Tibial artery (tissue), 4 donors: ENCODE data around the gene MTG2.

Experiments
- DNase-seq, 2 donors: peaks; one replicate each; pipeline ENCODE4 v3.0.0-alpha.2; 2019
- H3K27ac ChIP-seq, 2 donors: fragments of 200-600 bp; sonication (generic) in 1 of 2; 1 replicate in 1 of 2; 2 replicates in 1 of 2; pipeline ENCODE4 v1.5.1; 2018 to 2019; ENCODE audit warnings: mild to moderate bottlenecking in 1 of 2
- H3K27me3 ChIP-seq, 2 donors: fragments of 200-600 bp; sonication (generic) in 1 of 2; one replicate each; pipeline versions ENCODE4 v1.5.1 to v1.6.0; 2016 to 2019
- H3K36me3 ChIP-seq, 3 donors: fragments of 200-600 bp; sonication (generic) in 2 of 3; one replicate each; pipeline ENCODE4 v1.5.1; 2016 to 2019; ENCODE audit warnings: mild to moderate bottlenecking in 2 of 3
- H3K4me1 ChIP-seq, 4 donors: fragments of 200-600 bp; sonication (generic) in 2 of 4; 1 replicate in 3 of 4; 2 replicates in 1 of 4; pipeline ENCODE4 v1.5.1; 2016 to 2019
- H3K4me3 ChIP-seq, 2 donors: fragments of 200-600 bp; sonication (generic) in 1 of 2; 1 replicate in 1 of 2; 2 replicates in 1 of 2; pipeline ENCODE4 v1.5.1; 2018 to 2019; ENCODE audit warnings: mild to moderate bottlenecking in 2 of 2
- H3K9me3 ChIP-seq, 3 donors: fragments of 200-600 bp; sonication (generic) in 1 of 3; one replicate each; pipeline ENCODE4 v1.5.1; 2016 to 2019
- intact Hi-C: fragments of 100-400 bp; cut with DNase I; formaldehyde crosslinking; loops from one replicate; pipeline ENCODE4 v1.15.0; 2023; ENCODE audit warnings: low total_unique reads
- TF ChIP-seq, protein P1 (sequence below), 2 experiments: fragments of 200-600 bp in 1 of 2; fragments of 450-650 bp in 1 of 2; IDR thresholded peaks; one replicate each; pipeline ENCODE4 v1.5.1; 2017 to 2019; ENCODE audit warnings: antibody characterized with exemption in 2 of 2, mild to moderate bottlenecking in 1 of 2, moderate library complexity in 1 of 2

Gene MTG2, protein sequence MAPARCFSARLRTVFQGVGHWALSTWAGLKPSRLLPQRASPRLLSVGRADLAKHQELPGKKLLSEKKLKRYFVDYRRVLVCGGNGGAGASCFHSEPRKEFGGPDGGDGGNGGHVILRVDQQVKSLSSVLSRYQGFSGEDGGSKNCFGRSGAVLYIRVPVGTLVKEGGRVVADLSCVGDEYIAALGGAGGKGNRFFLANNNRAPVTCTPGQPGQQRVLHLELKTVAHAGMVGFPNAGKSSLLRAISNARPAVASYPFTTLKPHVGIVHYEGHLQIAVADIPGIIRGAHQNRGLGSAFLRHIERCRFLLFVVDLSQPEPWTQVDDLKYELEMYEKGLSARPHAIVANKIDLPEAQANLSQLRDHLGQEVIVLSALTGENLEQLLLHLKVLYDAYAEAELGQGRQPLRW

DNA sequence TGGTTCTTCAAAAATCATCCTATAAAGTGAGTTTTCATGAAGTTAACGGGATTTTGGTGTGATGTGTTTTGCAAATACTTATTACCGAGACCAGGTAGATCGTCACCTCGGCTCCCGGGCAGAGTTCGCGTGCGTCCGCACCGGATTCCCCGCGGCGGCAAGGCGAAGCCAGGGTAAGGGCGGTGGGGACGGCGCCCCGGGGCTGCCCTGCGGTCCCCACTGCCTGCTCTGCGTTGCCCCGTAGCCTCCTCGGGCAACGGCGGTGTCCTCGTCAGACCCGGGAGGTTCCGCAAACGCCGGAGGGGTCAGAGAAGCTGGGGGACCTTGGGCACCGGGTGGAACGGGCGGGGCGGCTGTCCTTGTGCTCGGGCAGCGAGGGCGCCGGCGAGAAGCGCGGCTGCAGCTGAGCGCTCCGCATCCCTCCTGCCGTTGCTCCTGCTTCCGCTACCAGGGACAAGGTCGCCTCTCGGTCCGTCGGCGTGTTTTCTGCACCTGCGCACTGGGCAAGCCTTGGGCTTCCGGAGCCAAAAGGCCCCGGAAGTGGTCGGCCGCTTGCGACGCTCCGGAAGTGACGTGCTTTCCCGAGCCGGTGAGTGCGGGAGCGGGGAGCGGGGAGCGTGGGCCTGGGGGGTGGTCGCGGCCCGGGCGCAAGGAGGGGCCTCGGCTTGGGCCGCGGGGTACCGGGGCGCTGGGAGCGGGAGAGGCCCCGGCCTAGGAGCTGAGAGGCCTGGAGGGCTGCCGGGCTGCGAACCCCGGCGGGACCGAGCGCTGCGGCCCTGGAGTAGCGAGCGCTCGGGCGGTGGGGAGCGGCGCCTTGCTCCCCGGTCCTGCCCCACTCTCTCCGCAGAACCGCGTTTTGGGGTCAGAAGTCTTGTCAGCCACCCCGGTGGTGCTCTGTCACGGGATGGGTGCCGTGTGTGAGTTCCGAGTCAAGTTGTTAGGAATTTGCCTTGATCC lies at the start of gene MTG2:
TSS of gene MTG2 (plus strand) at position 560 of the 957 bp plus-strand sequence. CDS start 10,393 bp downstream, outside the sequence.
- Histone ChIP-seq H3K27me3 (no peaks in the 10 kb centered on the region), H3K9me3 (no peaks in the 10 kb centered on the region), H3K4me3 (peak within 1 kb of the TSS; percentile 93 to 94), H3K36me3 (peaks cover 0 to 17% (median 16%) of the 10 kb centered on the region in 3 donors), H3K27ac (peak within 1 kb of the TSS; percentile 83 to 97), H3K4me1 (peaks cover 0 to 32% (median 22%) of the 10 kb centered on the region in 4 donors)
- intact Hi-C loops: loop anchor here (10.0 kb wide), 1 partner anchor 52 kb away; the partner anchor contains the start of gene OSBPL2
- peak; percentile 91 to 96 for DNase-seq
- TF ChIP-seq, protein P1, sequence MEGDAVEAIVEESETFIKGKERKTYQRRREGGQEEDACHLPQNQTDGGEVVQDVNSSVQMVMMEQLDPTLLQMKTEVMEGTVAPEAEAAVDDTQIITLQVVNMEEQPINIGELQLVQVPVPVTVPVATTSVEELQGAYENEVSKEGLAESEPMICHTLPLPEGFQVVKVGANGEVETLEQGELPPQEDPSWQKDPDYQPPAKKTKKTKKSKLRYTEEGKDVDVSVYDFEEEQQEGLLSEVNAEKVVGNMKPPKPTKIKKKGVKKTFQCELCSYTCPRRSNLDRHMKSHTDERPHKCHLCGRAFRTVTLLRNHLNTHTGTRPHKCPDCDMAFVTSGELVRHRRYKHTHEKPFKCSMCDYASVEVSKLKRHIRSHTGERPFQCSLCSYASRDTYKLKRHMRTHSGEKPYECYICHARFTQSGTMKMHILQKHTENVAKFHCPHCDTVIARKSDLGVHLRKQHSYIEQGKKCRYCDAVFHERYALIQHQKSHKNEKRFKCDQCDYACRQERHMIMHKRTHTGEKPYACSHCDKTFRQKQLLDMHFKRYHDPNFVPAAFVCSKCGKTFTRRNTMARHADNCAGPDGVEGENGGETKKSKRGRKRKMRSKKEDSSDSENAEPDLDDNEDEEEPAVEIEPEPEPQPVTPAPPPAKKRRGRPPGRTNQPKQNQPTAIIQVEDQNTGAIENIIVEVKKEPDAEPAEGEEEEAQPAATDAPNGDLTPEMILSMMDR (IDR thresholded peaks at IDR 0.05): no peak

DNA sequence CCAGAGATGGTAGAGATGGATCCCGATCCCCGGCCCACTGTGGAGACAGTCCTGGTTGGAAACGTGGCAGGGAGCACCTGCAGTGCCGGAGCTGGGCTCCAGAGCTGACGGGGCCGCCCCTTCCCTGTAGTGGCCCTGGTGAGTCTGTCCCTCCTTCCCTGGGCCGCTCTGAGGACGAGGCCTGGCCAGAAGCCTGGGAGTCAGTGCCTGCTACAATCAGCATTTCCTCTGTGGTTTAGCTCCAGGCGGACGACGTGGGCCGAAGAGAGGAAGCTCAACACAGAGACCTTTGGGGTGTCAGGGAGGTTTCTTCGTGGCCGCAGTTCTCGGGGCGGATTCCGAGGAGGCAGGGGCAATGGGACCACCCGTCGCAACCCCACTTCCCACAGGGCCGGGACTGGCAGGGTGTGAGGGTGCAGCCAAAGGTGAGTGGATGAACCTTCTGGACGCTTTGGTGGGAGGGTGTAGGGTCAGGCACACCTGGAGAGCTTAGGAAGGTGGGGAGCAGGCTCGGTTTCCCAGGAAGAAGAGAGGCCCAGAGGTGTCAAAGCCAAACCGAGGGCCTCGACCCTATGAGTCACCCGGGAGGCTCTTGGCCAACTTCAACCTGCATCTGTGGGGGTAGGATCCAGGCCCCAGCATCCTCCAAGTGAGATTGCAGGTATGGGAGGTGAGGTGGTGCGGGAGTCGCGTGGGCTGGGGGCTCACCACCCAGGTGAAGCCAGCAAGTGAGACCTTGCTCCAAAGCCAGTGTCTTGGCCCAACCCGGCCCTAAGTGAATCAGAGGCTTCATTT lies 49.6 kb upstream of the MTG2 start:
- Histone ChIP-seq H3K4me3 (no peak overlapping the region), H3K9me3 (no peaks in the 10 kb centered on the region), H3K27me3 (no peaks in the 10 kb centered on the region), H3K4me1 (peaks cover 0 to 7% (median 2%) of the 10 kb centered on the region in 4 donors), H3K27ac (no peak overlapping the region), H3K36me3 (peaks cover 58 to 100% (median 88%) of the 10 kb centered on the region in 3 donors)
- TF ChIP-seq, protein P1 (IDR thresholded peaks at IDR 0.05): no peak
- peak in 1 of 2 donors; percentile 55 for DNase-seq
- intact Hi-C loops: no loop called here

DNA sequence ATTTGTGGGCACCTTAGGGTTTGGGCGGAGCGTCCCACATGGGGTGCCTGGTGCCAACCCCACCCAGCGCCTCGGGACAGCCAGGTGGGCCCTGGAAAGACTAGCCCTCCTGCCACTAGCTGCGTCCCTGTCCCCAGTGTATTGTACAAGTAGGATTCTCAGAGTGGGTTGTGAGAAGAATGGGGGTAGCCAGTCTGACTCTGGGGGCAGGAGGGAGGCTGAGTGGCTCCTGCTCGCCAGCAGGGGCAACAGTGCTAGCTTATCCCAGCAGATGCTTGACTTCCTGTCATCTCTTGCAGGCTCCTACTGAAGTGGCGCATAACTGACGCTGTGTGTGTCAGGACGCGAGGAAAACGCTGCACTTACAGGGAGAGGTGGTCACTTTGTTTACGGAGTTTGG lies 49.0 kb upstream of the MTG2 start:
- Histone ChIP-seq H3K4me1 (peaks cover 0 to 7% (median 2%) of the 10 kb centered on the region in 4 donors), H3K27me3 (no peaks in the 10 kb centered on the region), H3K27ac (no peak overlapping the region), H3K9me3 (no peaks in the 10 kb centered on the region), H3K4me3 (no peak overlapping the region), H3K36me3 (peaks cover 59 to 100% (median 94%) of the 10 kb centered on the region in 3 donors)
- intact Hi-C loops: no loop called here
- no peak for DNase-seq
- TF ChIP-seq, protein P1 (IDR thresholded peaks at IDR 0.05): no peak

DNA sequence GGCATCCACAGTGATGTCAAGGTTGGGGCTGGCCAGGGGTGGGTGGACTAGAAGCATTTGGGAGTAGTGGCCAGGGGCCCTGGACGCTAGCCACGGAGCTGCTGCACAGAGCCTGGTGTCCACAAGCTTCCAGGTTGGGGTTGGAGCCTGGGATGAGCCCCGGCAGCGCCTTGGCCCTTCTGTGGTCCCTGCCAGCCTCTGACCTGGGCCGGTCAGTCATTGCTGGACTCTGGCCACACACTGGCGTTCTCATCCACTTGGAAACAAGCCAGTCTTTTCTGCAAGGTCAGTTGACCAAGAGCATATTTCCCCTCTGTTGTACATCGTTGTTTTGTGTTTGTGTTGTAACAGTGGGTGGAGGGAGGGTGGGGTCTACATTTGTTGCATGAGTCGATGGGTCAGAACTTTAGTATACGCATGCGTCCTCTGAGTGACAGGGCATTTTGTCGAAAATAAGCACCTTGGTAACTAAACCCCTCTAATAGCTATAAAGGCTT lies 48.0 kb upstream of the MTG2 start:
- Histone ChIP-seq H3K27ac (peak overlapping the region in 1 of 2 donors; percentile 1), H3K4me3 (no peak overlapping the region), H3K9me3 (no peaks in the 10 kb centered on the region), H3K36me3 (peaks cover 59 to 100% (median 95%) of the 10 kb centered on the region in 3 donors), H3K27me3 (no peaks in the 10 kb centered on the region), H3K4me1 (peaks cover 0 to 7% (median 2%) of the 10 kb centered on the region in 4 donors)
- intact Hi-C loops: loop anchor here (5.0 kb wide), 2 partner anchors 107 to 122 kb away; no protein-coding TSS in a partner anchor
- peak in 1 of 2 donors; percentile 65 for DNase-seq
- TF ChIP-seq, protein P1 (IDR thresholded peaks at IDR 0.05): no peak
